GM18526 (cell line): Measurements from ENCODE around the gene SUMF1.
A peak's percentile ranks its signal among the peaks of the same experiment; 100 is the strongest.

Experiments
- POLR2A ChIP-seq: IDR thresholded peaks from 3 replicates; pipeline ENCODE4 v1.6.1; 2011; ENCODE audit not compliant: insufficient read length; ENCODE audit errors: extremely low read depth

The SUMF1 gene

DNA sequence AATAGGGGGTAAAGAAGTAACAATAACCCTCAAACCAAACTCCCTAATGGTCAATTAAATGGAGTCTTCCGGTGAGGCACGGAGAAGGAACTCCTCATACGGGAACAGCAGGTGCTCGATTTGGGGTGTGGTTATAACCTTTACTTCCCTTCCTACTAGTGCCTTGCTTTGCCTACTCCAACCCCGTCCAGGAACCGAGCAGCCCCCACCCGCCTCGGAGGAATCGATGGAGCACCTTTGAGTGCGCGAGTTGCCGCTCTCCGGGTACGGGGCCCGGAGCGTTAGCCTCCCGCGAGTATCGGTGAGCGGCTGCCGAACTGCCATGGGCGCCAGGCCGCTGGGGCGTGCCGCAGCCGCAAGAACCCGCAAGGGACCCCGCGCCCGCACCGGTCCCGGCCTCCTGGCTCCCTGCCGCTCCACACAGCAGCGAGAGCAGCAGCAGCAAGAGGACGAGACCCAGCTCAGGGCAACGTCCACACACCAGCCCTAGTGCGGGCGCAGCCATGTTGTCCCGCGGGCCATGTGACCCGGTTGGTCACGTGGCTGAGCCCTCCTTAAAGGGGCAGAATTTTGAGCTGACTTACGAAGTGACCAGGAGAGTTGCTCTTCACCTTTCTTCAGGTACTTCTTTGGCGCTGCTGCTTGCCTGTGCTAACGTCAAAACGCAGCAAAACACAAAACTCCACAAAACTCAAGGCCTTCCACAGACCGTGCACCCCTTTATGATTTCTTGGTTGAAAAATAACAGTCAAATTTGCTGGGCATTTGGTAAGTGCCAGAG lies at the start of gene SUMF1:
TSS of gene SUMF1 (minus strand) at position 529 of the 781 bp plus-strand sequence. CDS start at position 505, 24 bp downstream.
- peak; percentile 82 for TF ChIP-seq POLR2A

DNA sequence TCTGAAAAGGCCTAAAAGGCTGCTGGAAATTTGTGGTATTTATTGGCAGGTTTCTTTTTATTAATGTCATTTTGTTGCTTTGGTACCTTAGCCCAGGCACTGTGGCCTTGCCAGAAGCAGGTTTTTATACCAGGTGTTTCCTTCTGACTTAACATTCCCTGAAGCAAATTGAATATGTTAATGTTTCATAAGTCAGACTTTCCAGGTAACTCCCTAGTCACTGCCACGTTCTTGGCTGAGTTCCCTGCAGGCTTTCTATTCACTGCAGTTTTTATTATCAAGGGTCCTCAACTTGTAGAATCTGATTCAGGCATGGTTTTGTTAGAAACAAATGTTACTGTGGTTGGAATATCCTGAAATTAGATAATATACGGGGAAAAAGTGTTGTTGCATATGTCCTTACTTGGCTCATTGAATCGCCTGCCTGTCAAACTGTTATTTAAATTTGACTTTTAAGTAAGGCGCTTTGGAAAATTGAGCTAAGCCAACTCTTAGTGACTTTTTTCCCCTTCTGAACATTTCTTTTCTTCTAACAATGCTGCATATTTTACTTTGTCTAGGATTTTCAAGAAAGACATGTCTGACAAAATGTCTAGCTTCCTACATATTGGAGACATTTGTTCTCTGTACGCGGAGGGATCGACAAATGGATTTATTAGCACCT lies 49.0 kb upstream of the SUMF1 start:
- TF ChIP-seq POLR2A: no peak

DNA sequence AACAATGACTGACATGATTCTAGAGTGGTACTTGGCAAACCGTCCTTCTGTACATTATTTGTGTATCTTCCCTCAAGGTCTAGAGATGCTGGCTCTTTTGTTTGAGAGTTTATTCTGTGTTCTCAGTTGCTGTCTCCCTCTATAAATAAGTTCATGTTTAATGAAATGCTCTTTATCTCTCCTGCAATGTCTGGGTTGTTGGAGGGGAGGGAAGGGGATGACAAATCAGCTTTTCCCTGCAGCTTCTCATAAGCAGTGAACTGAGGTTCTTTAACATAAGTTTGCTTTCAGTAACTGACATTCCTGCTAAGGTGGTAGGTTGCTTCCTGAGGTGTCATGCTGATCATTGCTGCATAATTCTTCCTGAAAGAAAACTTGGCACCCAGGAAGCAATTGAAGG lies 47.8 kb upstream of the SUMF1 start:
- TF ChIP-seq POLR2A: no peak

DNA sequence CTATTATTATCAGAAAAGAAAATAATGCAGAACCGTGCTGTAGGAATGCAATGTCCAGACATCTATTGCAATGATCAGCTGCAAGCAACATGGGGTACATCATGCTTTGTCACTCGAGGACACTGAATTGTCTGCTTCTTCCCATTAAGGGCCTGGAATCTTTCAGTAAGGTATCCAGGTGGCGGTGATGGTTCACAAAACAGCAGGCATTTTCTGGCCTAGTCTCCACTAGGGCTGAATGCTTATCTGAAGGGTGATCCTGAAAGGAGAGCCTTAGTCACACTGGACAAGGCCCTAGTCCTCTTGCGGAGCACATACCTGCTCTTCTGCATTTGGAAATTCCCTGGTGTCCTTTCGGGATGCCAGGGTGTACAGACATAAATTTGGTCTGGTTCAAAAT lies 47.3 kb upstream of the SUMF1 start:
- no peak for TF ChIP-seq POLR2A

DNA sequence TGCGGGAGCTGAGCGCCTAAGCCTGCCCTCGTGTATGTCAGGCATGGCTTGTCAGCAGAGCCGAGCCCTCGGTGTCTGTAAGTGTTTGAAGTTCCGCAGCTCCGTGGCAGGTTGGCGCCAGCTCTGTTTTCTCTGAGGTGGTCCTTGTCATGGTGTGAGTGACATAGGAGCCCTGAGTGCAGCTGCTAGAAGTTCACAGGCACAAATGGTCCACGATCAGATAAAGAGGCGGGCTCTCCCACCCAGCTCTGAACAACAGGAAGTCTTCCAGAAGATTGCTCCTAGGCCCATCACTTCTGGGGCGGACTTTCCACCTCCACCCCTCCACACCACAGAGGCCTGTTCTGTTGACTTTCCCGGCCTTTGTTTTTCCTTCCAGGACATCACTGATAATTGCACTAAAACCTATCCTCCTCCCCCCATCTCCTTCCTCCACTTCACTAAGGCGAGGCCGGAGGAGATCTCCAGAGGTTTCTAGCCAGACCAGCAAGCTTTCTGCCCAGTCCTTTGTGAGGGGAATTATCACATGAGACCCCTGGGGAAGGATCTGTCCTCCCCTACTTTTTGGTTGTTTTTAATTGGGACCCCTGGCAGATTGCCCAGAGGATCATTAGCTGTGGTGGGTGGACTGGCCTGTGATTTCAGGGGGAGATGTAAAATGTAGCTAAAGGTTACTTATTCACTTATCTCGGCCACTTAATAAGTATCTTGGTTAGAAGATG lies 46.0 kb upstream of the SUMF1 start:
- TF ChIP-seq POLR2A: no peak

DNA sequence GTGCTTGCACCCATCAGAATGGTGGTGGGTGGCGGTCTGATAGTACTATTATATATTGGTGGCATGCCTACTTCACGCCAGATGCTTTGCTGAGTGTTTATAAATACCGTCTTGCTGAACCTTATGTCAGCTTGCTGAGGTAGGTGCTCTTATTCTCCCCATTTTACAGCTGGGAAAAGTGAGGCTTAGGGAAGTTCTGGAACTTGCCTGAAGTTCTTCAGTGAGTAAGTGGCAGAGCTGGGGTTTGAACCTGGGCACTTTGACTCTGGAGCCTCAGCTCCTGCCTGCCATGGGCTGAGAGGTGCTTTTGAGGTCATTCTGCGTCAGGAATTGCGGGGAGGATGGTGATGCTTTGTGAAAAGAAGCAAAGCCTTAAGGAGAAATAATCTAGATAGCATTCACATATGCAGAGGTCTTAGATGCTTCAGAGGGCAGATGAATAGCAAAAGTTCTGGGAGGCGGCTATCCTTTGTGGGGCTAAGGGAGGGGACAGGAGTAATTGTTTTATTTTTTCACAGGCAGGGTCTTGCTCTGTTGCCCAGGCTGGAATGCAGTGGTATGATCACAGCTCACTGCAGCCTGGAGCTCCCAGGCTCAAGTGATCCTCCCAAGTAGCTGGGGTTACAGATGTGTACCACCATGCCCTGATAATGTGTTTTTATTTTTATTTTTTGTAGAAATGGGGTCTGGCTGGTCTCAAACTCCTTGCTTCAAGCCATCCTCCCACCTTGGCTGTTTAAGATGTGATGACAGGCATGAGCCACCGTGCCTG lies 44.6 kb upstream of the SUMF1 start:
- TF ChIP-seq POLR2A: no peak

DNA sequence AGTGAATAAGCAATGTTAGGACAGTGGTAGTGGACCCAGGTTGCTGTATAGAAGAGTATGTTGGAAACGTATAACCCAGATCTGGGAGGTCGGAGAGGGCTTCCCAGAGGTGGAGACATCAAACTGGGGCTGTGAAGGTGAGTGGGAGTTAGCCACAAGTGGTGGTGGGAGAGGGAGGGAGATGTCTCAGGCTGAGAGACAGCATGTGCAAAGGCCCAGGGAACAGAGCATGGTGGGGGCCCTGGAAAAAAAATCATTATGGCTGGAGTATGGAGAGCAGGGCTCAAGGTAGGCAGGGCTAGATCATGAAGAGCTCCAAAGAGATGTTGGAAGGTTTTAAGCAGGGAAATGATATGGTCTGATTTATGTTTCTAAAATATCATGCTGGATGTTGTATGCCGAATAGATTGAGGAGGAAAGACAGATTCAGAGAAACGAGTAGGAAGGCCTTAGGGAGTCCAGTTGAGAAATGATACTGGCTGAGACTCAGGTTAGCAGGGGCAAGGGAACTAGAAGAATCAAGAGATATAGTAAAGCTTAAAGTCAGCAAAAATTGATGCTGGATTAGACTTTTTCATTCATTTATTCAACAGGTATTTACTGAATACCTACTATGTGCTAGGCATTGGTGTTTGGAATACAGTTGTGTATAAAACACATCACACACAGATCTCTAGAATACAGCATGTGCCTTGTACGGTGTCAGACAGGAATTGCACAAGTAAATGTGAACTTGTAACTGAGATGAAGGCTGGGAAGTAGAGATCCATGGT lies 43.1 kb upstream of the SUMF1 start:
- TF ChIP-seq POLR2A: no peak

DNA sequence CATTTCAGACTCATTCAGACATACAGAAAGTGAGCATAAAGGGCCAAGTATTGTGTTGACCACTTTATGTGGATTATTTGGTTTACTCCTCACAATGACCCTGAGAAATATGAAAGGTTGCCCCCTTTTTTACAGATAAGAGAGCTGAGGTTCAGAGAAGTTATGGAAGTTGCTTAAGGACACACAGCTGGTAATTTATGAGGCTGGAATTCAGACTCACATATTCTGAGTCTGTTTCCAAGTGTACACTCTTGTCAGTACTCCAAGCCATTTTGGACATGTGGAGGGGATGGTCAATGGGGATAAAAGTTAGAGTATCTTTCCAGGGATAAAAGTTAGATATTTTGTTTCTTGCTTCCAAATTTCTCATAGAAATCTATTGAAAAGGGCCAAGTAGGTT lies 42.0 kb upstream of the SUMF1 start:
- TF ChIP-seq POLR2A: no peak

DNA sequence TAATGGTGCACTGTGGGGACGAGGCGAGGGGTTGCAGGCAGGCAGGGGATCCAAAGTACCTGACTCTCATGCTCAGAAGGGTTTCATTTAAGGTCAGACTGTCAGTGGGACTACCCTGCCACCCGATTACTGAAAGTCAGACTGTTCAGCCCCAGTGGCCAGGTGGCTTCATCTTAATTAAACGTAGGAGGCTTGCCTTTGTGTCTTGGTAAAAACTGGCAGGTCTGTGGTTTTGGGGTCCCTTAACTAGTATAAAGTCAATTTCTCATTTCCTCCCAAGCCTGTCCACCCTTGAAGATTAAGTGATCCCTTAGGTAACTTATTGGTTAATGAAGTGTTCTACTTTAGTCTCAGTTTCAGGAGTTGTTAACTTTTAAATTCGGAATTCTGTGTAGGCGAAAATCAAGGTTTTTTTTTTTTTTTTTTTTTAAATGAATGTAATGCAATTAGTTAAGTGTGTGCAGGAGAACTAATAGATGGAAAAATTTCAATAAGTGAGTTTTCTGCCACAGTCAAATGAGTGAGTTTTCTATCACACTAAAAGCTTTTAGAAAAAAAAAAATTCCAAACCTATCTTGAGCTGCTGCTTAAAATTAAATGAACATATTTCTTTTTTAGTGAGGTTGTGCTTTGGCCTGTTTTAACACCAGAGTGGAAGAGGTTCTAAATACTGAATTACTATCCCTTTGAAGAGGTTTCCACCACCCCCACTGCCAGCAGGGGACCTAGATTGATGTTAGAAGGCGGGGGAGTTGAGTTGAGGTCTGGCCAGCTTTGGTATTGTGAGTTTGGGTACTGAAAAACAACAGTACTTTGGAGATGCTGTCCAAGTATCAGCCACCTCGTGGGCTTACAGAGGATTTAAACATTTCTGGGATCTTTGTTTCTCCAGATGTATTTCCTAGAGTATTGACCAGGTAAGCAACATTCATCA lies 41.2 kb upstream of the SUMF1 start:
- TF ChIP-seq POLR2A: no peak

DNA sequence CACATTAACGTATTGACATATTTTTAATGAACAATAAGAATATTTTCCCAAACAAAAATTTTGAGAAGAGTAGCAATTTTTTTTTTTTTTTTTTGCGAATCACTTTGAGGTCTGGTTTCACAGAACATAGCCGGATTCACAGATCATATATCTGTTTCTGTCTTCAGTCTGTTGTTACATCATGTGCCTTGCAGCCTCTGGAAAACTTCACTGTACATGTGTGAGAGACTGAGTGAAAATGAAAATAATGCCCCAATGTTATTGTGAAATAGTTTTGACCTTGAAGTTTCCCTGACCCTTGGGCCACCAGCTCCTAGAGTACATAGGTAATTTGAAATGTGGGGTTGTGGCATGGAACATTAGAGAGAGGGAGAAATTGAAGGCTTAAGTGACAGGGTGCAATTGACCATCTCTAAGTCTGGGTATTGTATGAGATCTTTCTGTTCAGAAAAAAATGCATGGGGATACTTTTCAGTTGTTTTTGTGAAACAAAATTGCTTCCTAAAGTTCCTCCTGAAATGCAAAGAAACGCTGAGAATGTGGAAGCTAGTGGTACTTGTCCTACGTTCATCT lies 40.0 kb upstream of the SUMF1 start:
- TF ChIP-seq POLR2A: no peak

DNA sequence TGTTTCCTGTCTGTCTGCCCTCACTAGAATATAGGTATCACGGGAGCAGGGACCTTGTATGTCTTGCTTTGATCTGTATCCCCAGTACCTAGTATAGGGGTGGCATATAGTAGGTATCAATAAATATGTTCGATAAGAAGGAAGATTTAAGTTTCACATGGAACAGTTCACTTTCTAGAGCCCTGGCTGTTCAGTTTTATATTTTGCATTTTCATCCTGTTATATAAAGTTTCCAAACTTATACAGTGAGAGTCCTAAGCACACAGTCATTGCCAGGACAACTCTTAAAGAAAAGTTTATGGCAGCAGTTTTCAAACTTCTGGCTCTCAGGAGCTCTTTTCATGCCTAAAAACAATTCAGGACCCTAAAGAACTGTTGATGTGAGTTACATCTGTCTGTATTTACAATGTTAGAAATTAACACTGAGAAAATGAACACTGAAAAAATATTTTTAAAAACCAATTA lies 39.5 kb upstream of the SUMF1 start:
- no peak for TF ChIP-seq POLR2A

DNA sequence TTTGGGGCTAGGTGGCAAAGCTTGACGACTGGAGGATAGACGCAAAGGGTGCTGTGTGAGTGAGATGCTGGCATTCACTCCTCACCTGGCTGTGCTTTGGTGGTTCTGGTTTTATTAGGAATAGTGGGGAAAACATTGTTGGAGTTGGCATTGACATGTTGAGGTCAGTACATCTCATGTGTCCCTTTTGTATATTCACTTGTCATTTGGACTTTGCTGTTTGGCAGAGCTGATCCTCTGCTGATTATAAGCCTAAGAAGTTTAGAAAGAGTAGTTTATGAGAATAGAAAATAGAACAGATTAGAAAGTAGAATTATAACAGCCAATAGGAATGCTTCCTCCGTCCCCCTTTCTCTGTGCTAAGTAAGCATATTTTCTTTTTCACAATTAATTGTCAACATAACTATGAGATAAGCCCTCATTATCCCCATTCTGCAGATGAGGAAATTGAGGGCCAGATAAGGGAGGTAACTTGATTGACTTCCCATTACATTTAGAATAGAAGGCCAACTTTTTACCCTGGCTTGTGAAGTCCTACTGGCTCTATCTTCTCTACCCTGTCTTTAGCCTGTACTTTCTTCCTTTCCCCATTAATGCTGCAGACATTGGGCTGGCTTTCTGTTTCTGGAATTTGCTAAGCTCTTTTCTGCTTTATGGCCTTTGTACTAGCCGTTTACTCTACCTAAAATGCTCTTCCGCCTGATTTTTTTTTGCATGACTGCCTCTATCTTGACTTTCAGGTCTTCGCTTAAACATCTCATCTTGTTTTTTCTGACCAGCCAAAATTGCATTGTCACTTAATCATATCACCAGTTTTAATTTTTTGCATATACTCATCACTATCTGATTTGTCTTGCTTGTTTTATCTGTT lies 38.9 kb upstream of the SUMF1 start:
- TF ChIP-seq POLR2A: no peak
